Erythroblast (primary cell): Measurements from ENCODE around the gene ZNF366.
A peak's percentile ranks its signal among the peaks of the same experiment; 100 is the strongest.
"Not testable (repeated sequence)": the region's sequence is repeated elsewhere in the genome, so short reads cannot be mapped to it uniquely, and the experiment has no call there.

Source experiments
- DNase-seq, 2 experiments: peaks; one replicate each; lab custom pipeline; 2025; lab: John Stamatoyannopoulos, UW
- GATA1 ChIP-seq: IDR thresholded peaks from 2 replicates; pipeline ENCODE4 v1.6.1; 2011; ENCODE audit warnings: low read depth, mild to moderate bottlenecking, control low read depth, low read length, moderate library complexity
- POLR2A ChIP-seq: IDR thresholded peaks from 2 replicates; pipeline ENCODE4 v1.6.1; 2011; ENCODE audit warnings: mild to moderate bottlenecking, low read length

Gene ZNF366

DNA sequence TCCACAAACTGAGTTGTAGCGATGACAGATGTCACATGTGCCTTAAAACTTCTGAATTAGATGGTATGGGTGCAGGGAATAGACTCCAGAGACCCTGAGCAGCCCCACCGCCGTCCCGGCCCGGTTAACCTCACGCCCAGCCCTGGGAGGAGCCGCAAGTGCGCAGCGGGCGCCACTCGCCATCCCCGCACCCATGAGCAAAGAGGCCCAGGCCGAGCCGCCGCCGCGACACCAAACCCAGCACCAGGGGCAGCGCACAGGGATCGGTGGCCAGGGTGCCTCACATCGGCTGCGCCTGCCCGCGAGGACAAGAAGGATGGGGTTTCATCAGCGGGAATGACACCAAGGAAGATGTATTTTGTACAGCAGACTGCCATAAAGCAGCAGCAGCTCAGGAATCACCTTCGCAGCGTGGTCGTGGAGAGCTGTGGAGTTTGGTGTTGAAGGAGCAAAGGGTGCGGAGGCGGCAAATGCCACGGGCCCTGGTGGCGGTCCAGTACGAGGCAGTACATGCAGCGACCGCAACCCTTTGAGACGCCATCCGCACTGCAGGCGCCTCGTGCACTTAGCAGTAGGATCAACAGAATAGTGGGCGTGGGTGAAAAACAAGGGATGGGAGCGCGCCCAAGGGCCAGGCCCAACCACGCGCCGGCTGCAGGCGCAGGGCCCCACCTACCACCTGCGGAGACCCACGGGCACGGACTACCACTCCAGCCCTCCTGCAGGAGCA lies 89.7 kb downstream of the ZNF366 start:
- DNase-seq, result no peak
- TF ChIP-seq POLR2A, result no peak
- TF ChIP-seq GATA1, result no peak

DNA sequence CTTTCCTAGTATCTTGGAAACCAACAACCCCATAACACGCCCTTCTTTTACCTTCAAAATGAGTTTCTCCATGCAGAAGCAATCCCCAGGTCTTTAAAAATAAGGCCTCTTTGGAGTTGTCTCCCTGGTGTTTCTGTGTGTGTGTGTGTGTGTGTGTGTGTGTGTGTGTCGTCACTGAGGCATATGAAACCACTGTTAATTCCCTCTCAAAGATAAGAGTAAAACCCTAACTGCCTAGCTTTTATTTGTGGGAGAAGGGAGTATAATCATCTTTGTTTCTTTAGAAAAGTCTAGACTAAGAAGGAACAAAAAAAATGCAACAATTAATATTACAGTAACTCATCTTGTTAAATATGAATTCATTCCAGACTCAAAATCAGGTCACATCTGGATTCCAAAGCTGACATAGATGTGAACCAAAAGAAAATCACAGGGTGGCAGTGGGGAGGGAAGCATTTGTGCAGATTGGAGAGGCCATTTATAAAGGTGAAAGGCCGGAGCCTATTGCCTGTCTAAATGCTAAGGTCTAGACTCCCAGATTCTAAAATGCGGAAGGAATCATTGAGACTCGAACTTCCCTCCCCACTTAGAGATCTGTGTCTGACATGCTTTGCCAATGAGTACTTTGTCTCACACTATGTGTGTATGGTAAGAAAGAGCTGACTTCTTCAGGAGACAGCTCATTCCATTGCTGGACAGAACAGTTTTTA lies 91.4 kb downstream of the ZNF366 start:
- no peak for DNase-seq

GRCh38 chr5:72412283-72413055 lies 94.7 kb downstream of the ZNF366 start:
- no peak for TF ChIP-seq GATA1
- no peak for TF ChIP-seq POLR2A
- DNase-seq, result no peak

More for the DNA sequence above, 91.4 kb downstream of the ZNF366 start:
- TF ChIP-seq GATA1 (no peak), POLR2A (no peak)

DNA sequence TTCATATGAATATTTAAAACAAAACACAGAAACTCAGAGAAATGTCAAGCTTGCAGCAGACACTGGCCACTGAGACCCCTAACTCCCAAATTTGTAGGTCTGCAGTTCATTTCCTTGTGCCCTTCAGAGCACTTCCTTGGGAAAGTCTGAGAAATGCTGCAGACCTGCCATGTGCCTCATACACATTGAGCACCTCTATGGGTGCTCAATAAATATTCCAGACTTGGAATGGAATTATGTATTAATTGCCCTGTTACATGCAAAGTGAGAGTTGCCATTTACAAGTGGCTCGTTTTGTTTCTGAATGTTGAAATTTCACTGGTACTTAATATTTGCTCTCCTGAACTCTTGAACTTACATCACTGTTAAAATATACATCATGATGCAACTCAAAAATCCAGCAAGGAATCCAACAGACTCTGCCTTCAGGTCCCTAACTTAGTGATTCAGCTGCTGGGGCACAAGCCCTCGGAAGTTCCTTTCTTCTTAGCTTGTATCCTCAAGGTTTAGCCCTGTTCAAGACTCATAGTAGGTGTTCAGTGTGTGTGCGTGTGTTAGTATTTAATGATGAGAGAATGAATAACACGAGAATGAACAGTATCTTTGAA lies 96.4 kb downstream of the ZNF366 start:
- DNase-seq, result no peak
- TF ChIP-seq GATA1 (no peak), POLR2A (no peak)

GRCh38 chr5:72408603-72409002 lies 98.6 kb downstream of the ZNF366 start:
- no peak for DNase-seq
- no peak for TF ChIP-seq GATA1

- DNase-seq, result no peak
- no peak for TF ChIP-seq GATA1
- TF ChIP-seq POLR2A, result no peak
These were observed 99.1 kb downstream of the ZNF366 start for GRCh38 chr5:72408127-72408526.

GRCh38 chr5:72407541-72407940 lies 99.7 kb downstream of the ZNF366 start:
- no peak for DNase-seq
- no peak for TF ChIP-seq POLR2A

DNA sequence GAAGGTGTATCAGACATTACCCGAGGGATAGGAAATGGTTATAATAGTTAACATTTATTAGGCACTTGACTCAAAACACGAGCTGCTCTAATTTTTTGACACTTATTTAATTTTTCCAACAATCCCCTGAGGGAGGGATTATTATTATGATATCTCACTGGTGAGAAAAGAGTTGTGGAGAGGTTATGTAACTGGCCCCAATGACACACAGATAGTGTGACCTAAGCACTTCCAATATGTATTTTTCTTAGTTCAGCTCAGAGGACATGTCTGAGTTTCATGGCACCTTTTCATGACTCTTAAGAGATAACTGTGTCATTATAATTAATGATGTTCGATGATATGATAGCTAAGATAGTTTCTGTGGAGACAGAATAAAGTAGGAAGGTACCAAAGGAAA lies 100.1 kb downstream of the ZNF366 start:
- TF ChIP-seq GATA1 (no peak), POLR2A (no peak)

DNA sequence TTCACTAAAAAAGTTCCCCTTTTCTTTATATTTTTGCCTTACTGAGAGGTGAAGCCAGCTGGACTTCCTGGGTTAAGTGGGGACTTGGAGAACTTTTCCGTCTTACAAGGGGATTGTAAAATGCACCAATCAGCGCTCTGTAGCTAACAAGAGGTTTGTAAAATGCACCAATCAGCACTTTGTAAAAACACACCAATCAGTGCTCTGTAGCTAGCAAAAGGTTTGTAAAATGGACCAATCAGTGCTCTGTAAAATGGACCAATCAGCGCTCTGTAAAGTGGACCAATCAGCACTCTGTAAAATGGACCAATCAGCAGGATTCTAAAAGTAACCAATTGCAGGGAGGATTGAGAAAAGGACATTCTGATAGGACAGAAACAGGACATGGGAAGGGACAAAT lies 102.4 kb downstream of the ZNF366 start:
- DNase-seq, result not testable (repeated sequence)

More for the DNA sequence above, 100.1 kb downstream of the ZNF366 start:
- no peak for DNase-seq

- peak in 1 of 2 experiments; percentile 25 for DNase-seq
- no peak for TF ChIP-seq POLR2A
- no peak for TF ChIP-seq GATA1
These were observed 104.1 kb downstream of the ZNF366 start for GRCh38 chr5:72402959-72403628.

DNA sequence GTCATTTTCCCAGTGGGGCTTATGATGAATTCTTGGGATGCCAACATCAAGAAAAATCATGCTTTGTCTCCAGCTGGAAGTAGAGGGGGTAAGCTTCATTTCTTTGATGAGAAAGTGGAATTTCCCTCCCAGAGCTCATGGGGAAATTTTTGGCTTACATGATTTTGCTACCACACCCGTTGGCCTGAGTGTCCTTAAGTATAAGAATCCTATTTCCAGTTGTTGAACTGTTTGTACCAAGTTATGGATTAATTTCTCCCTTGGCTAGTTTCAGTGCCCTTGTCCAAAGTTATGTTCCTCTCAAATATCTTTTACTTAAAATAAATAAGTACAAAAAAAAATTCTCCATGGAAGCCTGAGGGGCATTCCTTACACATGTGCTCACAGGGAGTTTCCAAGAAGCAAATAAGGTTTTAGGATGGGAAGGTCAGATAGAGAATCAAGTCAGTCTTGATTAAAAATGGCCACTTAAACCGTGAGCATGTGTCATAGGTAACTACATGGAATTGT lies 104.8 kb downstream of the ZNF366 start:
- DNase-seq, result no peak
- TF ChIP-seq POLR2A (no peak), GATA1 (no peak)

- DNase-seq, result no peak
- TF ChIP-seq POLR2A (no peak), GATA1 (no peak)
These were observed 106.3 kb downstream of the ZNF366 start for GRCh38 chr5:72400950-72401349.

GRCh38 chr5:72397836-72398235 lies 109.4 kb downstream of the ZNF366 start:
- TF ChIP-seq GATA1 (no peak), POLR2A (no peak)
- no peak for DNase-seq
